ENCODE results near the gene CDCP1.

The CDCP1 gene

GRCh38 chr3:45164056-45164455, 17.9 kb upstream of the CDCP1 start:
- no peak for TF ChIP-seq CEBPB (IDR thresholded peaks at IDR 0.05)
- no peak for TF ChIP-seq REST (IDR thresholded peaks at IDR 0.05; ENCODE audit: low read depth)
- no peak for TF ChIP-seq TAF1 (IDR thresholded peaks at IDR 0.05; ENCODE audit: low read depth)
- TF ChIP-seq EP300 (IDR thresholded peaks at IDR 0.05; ENCODE audit: borderline replicate concordance) = no peak
- no peak for TF ChIP-seq FOXM1 (IDR thresholded peaks at IDR 0.05; ENCODE audit: borderline replicate concordance, low read depth)
- no peak for TF ChIP-seq YY1 (IDR thresholded peaks at IDR 0.05; ENCODE audit: low read depth)
- no peak for TF ChIP-seq NFIC (IDR thresholded peaks at IDR 0.05)
- no peak for TF ChIP-seq EGR1 (IDR thresholded peaks at IDR 0.05)
- TF ChIP-seq MAX (IDR thresholded peaks at IDR 0.05) = no peak
- TF ChIP-seq TEAD4 (IDR thresholded peaks at IDR 0.05) = no peak
- no peak for TF ChIP-seq CREB1 (IDR thresholded peaks at IDR 0.05; ENCODE audit: low read depth)
- no peak for TF ChIP-seq USF1 (IDR thresholded peaks at IDR 0.05)
- TF ChIP-seq ZBTB7A (IDR thresholded peaks at IDR 0.05; ENCODE audit: low read depth) = no peak
- no peak for TF ChIP-seq RAD21 (IDR thresholded peaks at IDR 0.05; ENCODE audit: low read depth)
- no peak for TF ChIP-seq TCF12 (IDR thresholded peaks at IDR 0.05; ENCODE audit: low read depth)

- TF ChIP-seq MAX (IDR thresholded peaks at IDR 0.05) (no peak), CEBPB (IDR thresholded peaks at IDR 0.05) (no peak), NFIC (IDR thresholded peaks at IDR 0.05) (no peak), ZBTB7A (IDR thresholded peaks at IDR 0.05; ENCODE audit: low read depth) (no peak), TEAD4 (IDR thresholded peaks at IDR 0.05) (no peak), FOXM1 (IDR thresholded peaks at IDR 0.05; ENCODE audit: borderline replicate concordance, low read depth) (no peak), EP300 (IDR thresholded peaks at IDR 0.05; ENCODE audit: borderline replicate concordance) (no peak), EGR1 (IDR thresholded peaks at IDR 0.05) (no peak), YY1 (IDR thresholded peaks at IDR 0.05; ENCODE audit: low read depth) (no peak), REST (IDR thresholded peaks at IDR 0.05; ENCODE audit: low read depth) (no peak), CREB1 (IDR thresholded peaks at IDR 0.05; ENCODE audit: low read depth) (no peak), USF1 (IDR thresholded peaks at IDR 0.05) (no peak), TCF12 (IDR thresholded peaks at IDR 0.05; ENCODE audit: low read depth) (no peak), RAD21 (IDR thresholded peaks at IDR 0.05; ENCODE audit: low read depth) (no peak), TAF1 (IDR thresholded peaks at IDR 0.05; ENCODE audit: low read depth) (no peak)
Measured at GRCh38 chr3:45163481-45163880, 17.3 kb upstream of the CDCP1 start.

- no peak for TF ChIP-seq RAD21 (IDR thresholded peaks at IDR 0.05; ENCODE audit: low read depth)
- TF ChIP-seq CEBPB (IDR thresholded peaks at IDR 0.05) = no peak
- TF ChIP-seq TEAD4 (IDR thresholded peaks at IDR 0.05) = no peak
Measured at GRCh38 chr3:45154641-45155147, 8.5 kb upstream of the CDCP1 start.

GRCh38 chr3:45153658-45154437, 7.7 kb upstream of the CDCP1 start:
- TF ChIP-seq MAX (IDR thresholded peaks at IDR 0.05) (no peak), TEAD4 (IDR thresholded peaks at IDR 0.05) (no peak), CEBPB (IDR thresholded peaks at IDR 0.05) (no peak), RAD21 (IDR thresholded peaks at IDR 0.05; ENCODE audit: low read depth) (no peak), FOXM1 (IDR thresholded peaks at IDR 0.05; ENCODE audit: borderline replicate concordance, low read depth) (no peak), NFIC (IDR thresholded peaks at IDR 0.05) (no peak), ZBTB7A (IDR thresholded peaks at IDR 0.05; ENCODE audit: low read depth) (no peak), TCF12 (IDR thresholded peaks at IDR 0.05; ENCODE audit: low read depth) (no peak), USF1 (IDR thresholded peaks at IDR 0.05) (no peak)

- TF ChIP-seq ZBTB7A (IDR thresholded peaks at IDR 0.05; ENCODE audit: low read depth) = no peak
- no peak for TF ChIP-seq TAF1 (IDR thresholded peaks at IDR 0.05; ENCODE audit: low read depth)
- no peak for TF ChIP-seq USF1 (IDR thresholded peaks at IDR 0.05)
- TF ChIP-seq TEAD4 (IDR thresholded peaks at IDR 0.05) = no peak
- no peak for TF ChIP-seq NFIC (IDR thresholded peaks at IDR 0.05)
- TF ChIP-seq FOXM1 (IDR thresholded peaks at IDR 0.05; ENCODE audit: borderline replicate concordance, low read depth) = no peak
- no peak for TF ChIP-seq MAX (IDR thresholded peaks at IDR 0.05)
- no peak for TF ChIP-seq TCF12 (IDR thresholded peaks at IDR 0.05; ENCODE audit: low read depth)
- no peak for TF ChIP-seq YY1 (IDR thresholded peaks at IDR 0.05; ENCODE audit: low read depth)
- TF ChIP-seq CEBPB (IDR thresholded peaks at IDR 0.05) = no peak
- no peak for TF ChIP-seq CREB1 (IDR thresholded peaks at IDR 0.05; ENCODE audit: low read depth)
- TF ChIP-seq EP300 (IDR thresholded peaks at IDR 0.05; ENCODE audit: borderline replicate concordance) = no peak
- TF ChIP-seq RAD21 (IDR thresholded peaks at IDR 0.05; ENCODE audit: low read depth) = no peak
- no peak for TF ChIP-seq EGR1 (IDR thresholded peaks at IDR 0.05)
- TF ChIP-seq REST (IDR thresholded peaks at IDR 0.05; ENCODE audit: low read depth) = no peak
Measured at GRCh38 chr3:45152307-45152706, 6.1 kb upstream of the CDCP1 start.
